Type B pancreatic cell (in vitro differentiated cells): Measurements from ENCODE around the gene ANG. TPM values are rescaled to one million over a fixed set of nuclear protein-coding genes. Genes with fewer than 3 reads are reported as not detected.
A peak's percentile ranks its signal among the peaks of the same experiment; 100 is the strongest.
"Not testable (repeated sequence)": the region's sequence is repeated elsewhere in the genome, so short reads cannot be mapped to it uniquely, and the experiment has no call there.

Source experiments
- DNase-seq: peaks from one replicate; pipeline ENCODE4 v3.0.0; 2021; ENCODE audit warnings: mixed read lengths; ENCODE audit not compliant: unreplicated experiment; ENCODE audit errors: extremely low spot score
- H3K27ac Mint-ChIP-seq: 2 replicates; pipeline ENCODE4 v1.8.0; 2021; ENCODE audit warnings: mild to moderate bottlenecking, mixed read lengths
- H3K27me3 Mint-ChIP-seq: 2 replicates; pipeline ENCODE4 v1.8.0; 2021; ENCODE audit warnings: mixed read lengths
- H3K36me3 Mint-ChIP-seq: 2 replicates; pipeline ENCODE4 v1.8.0; 2021; ENCODE audit warnings: mixed read lengths
- H3K4me1 Mint-ChIP-seq: one replicate; pipeline ENCODE4 v1.8.0; 2021; ENCODE audit warnings: mixed read lengths; ENCODE audit not compliant: unreplicated experiment
- H3K4me3 Mint-ChIP-seq: 2 replicates; pipeline ENCODE4 v1.8.0; 2021; ENCODE audit warnings: mild to moderate bottlenecking, mixed read lengths
- H3K9me3 Mint-ChIP-seq: 2 replicates; pipeline ENCODE4 v1.8.0; 2021; ENCODE audit warnings: mixed read lengths
- total RNA-seq: library from RNA; stranded (reverse); gene quantifications from 2 replicates; pipeline ENCODE4 v1.2.1, GENCODE V29; 2021; ENCODE audit warnings: low replicate concordance
- TF ChIP-seq, protein P1 (sequence below): fragments of 200-600 bp; sonication (generic); conservative IDR thresholded peaks from 2 replicates; pipeline ENCODE4 v1.5.0; 2021; ENCODE audit warnings: antibody characterized with exemption, mild to moderate bottlenecking

The ANG gene
- total RNA-seq, 1 donor from 2014 or later = 24.5 TPM

DNA sequence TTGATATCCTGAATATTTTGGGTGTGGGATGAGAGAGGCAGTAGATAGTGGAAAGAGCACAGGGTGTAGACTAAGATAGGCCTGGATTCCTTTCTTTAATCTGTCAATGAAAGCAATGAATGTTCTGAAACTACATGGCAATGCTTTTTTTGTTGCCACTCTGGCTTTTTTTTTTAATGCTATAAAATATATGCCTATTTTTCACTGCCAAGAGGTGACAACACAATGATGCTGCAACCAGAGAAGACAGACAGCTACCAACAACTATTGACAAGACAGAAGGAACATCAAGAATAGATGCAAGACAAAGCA lies 9.4 kb downstream of the ANG start:
- H3K4me1 Mint-ChIP-seq = no peaks in the 10 kb centered on the region
- DNase-seq = no peak
- no peaks in the 10 kb centered on the region for H3K9me3 Mint-ChIP-seq
- H3K36me3 Mint-ChIP-seq = no peaks in the 10 kb centered on the region
- H3K27ac Mint-ChIP-seq = no peak overlapping the region
- no peak overlapping the region for H3K4me3 Mint-ChIP-seq
- TF ChIP-seq, protein P1, sequence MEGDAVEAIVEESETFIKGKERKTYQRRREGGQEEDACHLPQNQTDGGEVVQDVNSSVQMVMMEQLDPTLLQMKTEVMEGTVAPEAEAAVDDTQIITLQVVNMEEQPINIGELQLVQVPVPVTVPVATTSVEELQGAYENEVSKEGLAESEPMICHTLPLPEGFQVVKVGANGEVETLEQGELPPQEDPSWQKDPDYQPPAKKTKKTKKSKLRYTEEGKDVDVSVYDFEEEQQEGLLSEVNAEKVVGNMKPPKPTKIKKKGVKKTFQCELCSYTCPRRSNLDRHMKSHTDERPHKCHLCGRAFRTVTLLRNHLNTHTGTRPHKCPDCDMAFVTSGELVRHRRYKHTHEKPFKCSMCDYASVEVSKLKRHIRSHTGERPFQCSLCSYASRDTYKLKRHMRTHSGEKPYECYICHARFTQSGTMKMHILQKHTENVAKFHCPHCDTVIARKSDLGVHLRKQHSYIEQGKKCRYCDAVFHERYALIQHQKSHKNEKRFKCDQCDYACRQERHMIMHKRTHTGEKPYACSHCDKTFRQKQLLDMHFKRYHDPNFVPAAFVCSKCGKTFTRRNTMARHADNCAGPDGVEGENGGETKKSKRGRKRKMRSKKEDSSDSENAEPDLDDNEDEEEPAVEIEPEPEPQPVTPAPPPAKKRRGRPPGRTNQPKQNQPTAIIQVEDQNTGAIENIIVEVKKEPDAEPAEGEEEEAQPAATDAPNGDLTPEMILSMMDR = no peak
- no peaks in the 10 kb centered on the region for H3K27me3 Mint-ChIP-seq

DNA sequence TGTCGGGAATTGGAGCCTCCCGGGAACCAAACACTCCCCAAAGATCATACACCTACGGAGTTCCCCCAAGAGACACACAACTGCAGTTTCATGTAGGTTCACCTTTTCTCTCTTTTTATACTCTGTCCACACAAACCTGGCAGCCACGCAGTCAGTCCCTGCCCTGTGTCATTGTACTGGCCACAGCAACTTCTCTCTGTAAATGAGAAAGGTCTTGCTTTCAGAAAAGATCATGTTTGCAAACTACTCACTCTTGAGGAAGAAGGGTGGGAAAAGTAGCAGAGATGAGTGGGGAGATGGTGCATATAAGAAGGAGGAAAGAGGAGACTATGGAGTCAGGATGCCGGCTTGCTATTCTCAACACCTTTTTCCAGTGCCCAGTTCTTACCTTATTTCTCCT lies 10.4 kb downstream of the ANG start:
- TF ChIP-seq, protein P1 = no peak
- no peak overlapping the region for H3K27ac Mint-ChIP-seq
- DNase-seq = no peak
- H3K9me3 Mint-ChIP-seq = no peaks in the 10 kb centered on the region
- no peak overlapping the region for H3K4me3 Mint-ChIP-seq
- no peaks in the 10 kb centered on the region for H3K27me3 Mint-ChIP-seq
- H3K36me3 Mint-ChIP-seq = no peaks in the 10 kb centered on the region
- no peaks in the 10 kb centered on the region for H3K4me1 Mint-ChIP-seq

DNA sequence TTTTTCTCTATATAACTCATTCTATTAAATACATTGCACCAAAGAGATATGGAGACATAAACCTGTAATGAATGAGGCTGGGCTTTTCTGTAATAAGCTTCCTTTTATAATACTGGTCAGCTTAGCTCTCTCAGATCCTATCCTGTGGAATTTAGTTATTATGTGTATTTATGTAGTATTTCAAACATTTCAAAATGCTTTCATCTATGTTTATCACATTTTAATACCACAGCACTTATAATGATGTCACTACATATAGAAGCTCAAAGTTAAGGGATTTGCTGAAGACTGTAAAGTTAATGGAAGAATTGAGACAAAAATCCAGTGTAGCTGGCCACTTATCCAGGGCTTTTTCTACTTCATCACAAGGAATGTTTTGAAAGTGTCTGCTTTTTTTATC lies 11.4 kb downstream of the ANG start:
- no peak for DNase-seq
- H3K4me1 Mint-ChIP-seq = no peaks in the 10 kb centered on the region
- H3K27me3 Mint-ChIP-seq = no peaks in the 10 kb centered on the region
- no peak overlapping the region for H3K4me3 Mint-ChIP-seq
- TF ChIP-seq, protein P1 = no peak
- no peaks in the 10 kb centered on the region for H3K36me3 Mint-ChIP-seq
- H3K9me3 Mint-ChIP-seq = no peaks in the 10 kb centered on the region
- H3K27ac Mint-ChIP-seq = no peak overlapping the region

DNA sequence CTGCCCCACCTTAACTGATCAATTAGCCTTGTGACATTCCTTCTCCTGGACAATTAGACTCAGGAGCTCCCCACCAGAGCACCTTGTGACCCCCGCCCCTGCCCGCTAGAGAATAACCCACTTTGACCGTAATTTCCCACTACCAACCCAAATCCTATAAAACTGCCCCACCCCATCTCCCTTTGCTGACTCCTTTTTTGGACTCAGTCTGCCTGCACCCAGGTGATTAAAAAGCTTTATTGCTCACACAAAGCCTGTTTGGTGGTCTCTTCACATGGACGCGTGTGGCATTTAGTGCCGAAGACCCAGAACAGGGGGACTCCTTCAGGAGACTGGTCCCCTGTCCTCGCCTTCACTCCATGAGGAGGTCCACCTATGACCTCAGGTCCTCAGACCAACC lies 12.4 kb downstream of the ANG start:
- not testable (repeated sequence) for H3K9me3 Mint-ChIP-seq, H3K36me3 Mint-ChIP-seq, DNase-seq, H3K4me3 Mint-ChIP-seq, H3K27ac Mint-ChIP-seq, H3K4me1 Mint-ChIP-seq, H3K27me3 Mint-ChIP-seq

DNA sequence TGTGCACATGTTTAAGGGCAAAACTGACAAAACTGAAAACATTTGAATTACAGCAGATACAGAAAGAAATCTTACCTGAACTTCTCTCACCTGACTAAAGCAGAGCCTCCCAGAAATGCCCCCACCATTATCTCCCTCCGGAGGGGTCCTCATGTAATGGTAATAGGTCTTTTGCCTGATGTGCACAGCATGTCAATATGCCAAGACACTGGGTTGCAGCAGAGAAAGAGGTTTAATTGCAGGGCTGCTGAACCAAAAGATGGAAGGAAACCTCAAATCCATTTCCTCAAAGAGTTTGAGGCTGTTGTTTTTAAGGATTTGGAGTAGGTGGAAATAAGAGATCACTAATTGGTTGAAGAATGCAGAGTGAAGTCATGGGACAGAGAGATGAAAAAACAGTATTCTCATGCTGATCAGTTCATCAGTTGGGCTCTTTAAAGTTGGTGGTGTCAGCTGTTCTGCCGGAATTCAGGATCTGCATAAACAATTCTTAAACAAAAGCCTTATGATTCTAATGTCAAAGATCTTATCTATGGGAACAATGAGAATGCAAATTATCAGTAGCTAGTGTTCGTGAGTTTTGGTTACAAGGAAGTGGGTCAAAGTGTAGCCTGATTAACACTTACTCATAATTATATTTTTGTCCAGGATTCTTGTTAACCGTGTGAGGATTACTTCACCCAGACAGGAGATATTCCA lies 18.2 kb downstream of the ANG start:
- TF ChIP-seq, protein P1 = no peak
- peaks cover 5% of the 10 kb centered on the region for H3K4me1 Mint-ChIP-seq
- H3K27ac Mint-ChIP-seq = no peak overlapping the region
- peaks cover 6% of the 10 kb centered on the region for H3K36me3 Mint-ChIP-seq
- no peaks in the 10 kb centered on the region for H3K27me3 Mint-ChIP-seq
- peaks cover 6% of the 10 kb centered on the region for H3K9me3 Mint-ChIP-seq
- H3K4me3 Mint-ChIP-seq = no peak overlapping the region
- DNase-seq = no peak

DNA sequence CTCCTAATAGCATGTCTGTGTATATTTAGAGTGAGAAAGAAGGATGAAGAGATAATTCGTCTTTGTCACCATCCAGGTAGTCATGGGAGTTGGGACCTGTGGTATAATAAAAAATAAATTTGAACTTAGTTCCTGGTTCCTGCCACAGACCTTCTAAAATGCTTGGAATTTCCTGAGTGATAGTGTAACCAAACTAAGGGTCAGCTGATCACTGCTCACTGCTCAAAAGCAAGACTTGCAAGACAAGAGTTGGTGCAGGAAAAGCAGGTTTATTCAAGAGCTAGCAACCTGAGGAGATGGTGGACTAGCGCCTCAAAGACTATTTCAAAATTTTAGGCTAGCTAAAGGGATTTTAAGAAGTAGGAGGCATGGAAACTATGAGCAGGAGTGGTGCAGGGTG lies 19.1 kb downstream of the ANG start:
- no peak overlapping the region for H3K27ac Mint-ChIP-seq
- no peak for DNase-seq
- peaks cover 5% of the 10 kb centered on the region for H3K4me1 Mint-ChIP-seq
- H3K4me3 Mint-ChIP-seq = peak overlapping the region; percentile 70
- TF ChIP-seq, protein P1 = no peak
- H3K27me3 Mint-ChIP-seq = no peaks in the 10 kb centered on the region
- H3K9me3 Mint-ChIP-seq = peaks cover 6% of the 10 kb centered on the region
- peaks cover 6% of the 10 kb centered on the region for H3K36me3 Mint-ChIP-seq
